GM19438 (cell line): ENCODE measurements around the gene ARL4C.
"Not testable (repeated sequence)": the region's sequence is repeated elsewhere in the genome, so short reads cannot be mapped to it uniquely, and the experiment has no call there.

ENCODE experiments used
- ATAC-seq: cut with Tn5 transposase; IDR thresholded peaks from one replicate; pipeline ENCODE4 v1.9.1; 2021; ENCODE audit warnings: low read depth; ENCODE audit not compliant: unreplicated experiment

The ARL4C gene

GRCh38 chr2:234479465-234479864, 17.4 kb downstream of the ARL4C start:
- no peak for ATAC-seq

GRCh38 chr2:234478121-234478858, 18.6 kb downstream of the ARL4C start:
- ATAC-seq: no peak

- no peak for ATAC-seq
Observed at GRCh38 chr2:234476766-234477165, 20.1 kb downstream of the ARL4C start.

GRCh38 chr2:234474654-234475053, 22.2 kb downstream of the ARL4C start:
- ATAC-seq: no peak

GRCh38 chr2:234472155-234472554, 24.7 kb downstream of the ARL4C start:
- no peak for ATAC-seq

GRCh38 chr2:234469972-234470371, 26.9 kb downstream of the ARL4C start:
- ATAC-seq: no peak

GRCh38 chr2:234469251-234469845, 27.5 kb downstream of the ARL4C start:
- no peak for ATAC-seq

- ATAC-seq: no peak
Observed at GRCh38 chr2:234468503-234468902, 28.4 kb downstream of the ARL4C start.

- ATAC-seq: no peak
Observed at GRCh38 chr2:234467289-234467688, 29.6 kb downstream of the ARL4C start.

GRCh38 chr2:234464291-234464645, 32.6 kb downstream of the ARL4C start:
- no peak for ATAC-seq

GRCh38 chr2:234463626-234464290, 33.1 kb downstream of the ARL4C start:
- ATAC-seq: no peak

- ATAC-seq: no peak
Observed at GRCh38 chr2:234462218-234462992, 34.5 kb downstream of the ARL4C start.

- no peak for ATAC-seq
Observed at GRCh38 chr2:234459401-234460009, 37.4 kb downstream of the ARL4C start.

- ATAC-seq: no peak
Observed at GRCh38 chr2:234458466-234458865, 38.4 kb downstream of the ARL4C start.

- no peak for ATAC-seq
Observed at GRCh38 chr2:234457421-234457820, 39.5 kb downstream of the ARL4C start.

GRCh38 chr2:234455246-234455645, 41.6 kb downstream of the ARL4C start:
- ATAC-seq: not testable (repeated sequence)

- no peak for ATAC-seq
Observed at GRCh38 chr2:234454433-234454832, 42.4 kb downstream of the ARL4C start.

- ATAC-seq: no peak
Observed at GRCh38 chr2:234453216-234453615, 43.7 kb downstream of the ARL4C start.

GRCh38 chr2:234451852-234452625, 44.8 kb downstream of the ARL4C start:
- no peak for ATAC-seq

GRCh38 chr2:234451242-234451641, 45.6 kb downstream of the ARL4C start:
- no peak for ATAC-seq
